Spleen (tissue), 7 donors: ENCODE data around the gene CACNA1A.

ENCODE experiments used
- POLR2A ChIP-seq, 3 donors: fragments of 450-650 bp; IDR thresholded peaks; one replicate each; pipeline ENCODE4 v1.5.1; 2017; ENCODE audit warnings: antibody characterized with exemption in 3 of 3, mild to moderate bottlenecking in 1 of 3
- TF ChIP-seq, protein P1 (sequence below), 11 experiments: fragments of 200-600 bp in 7 of 11; fragments of 450-650 bp in 4 of 11; sonication (generic) in 4 of 11; IDR thresholded peaks in 8 of 11; conservative IDR thresholded peaks in 3 of 11; 1 replicate in 7 of 11; 2 replicates in 4 of 11; pipeline versions ENCODE4 v1.4.0 to v1.8.0; 2016 to 2021; ENCODE audit warnings: antibody characterized with exemption in 11 of 11, inconsistent platforms in 4 of 11, mild to moderate bottlenecking in 1 of 11
- donor health status: DM: no; HTN: no; CAD: no; lungs with moderate emphysema.
- donor health status: DM: no; HTN: no; CAD: no.
- donor health status: DM: no; HTN: no; CAD: no.

DNA sequence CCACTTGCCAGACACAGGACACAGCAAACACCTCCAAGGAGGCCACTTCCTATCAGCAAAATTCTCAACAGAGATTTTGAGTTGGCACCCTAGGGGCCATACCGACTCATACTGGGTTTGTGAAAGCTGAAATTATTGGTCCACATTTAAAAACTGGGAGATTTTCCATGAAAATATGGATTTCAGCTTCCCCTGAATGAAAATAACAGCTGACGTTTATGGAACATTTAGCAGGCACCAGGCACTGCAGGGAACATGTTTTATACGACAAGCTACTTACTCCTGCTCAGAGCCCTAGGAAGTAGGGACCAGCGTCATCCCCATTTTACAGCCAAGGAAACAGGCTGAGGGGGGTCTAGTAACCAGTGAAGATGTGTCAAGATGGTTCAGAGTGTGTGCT lies 186.8 kb downstream of the CACNA1A start:
- TF ChIP-seq, protein P1, sequence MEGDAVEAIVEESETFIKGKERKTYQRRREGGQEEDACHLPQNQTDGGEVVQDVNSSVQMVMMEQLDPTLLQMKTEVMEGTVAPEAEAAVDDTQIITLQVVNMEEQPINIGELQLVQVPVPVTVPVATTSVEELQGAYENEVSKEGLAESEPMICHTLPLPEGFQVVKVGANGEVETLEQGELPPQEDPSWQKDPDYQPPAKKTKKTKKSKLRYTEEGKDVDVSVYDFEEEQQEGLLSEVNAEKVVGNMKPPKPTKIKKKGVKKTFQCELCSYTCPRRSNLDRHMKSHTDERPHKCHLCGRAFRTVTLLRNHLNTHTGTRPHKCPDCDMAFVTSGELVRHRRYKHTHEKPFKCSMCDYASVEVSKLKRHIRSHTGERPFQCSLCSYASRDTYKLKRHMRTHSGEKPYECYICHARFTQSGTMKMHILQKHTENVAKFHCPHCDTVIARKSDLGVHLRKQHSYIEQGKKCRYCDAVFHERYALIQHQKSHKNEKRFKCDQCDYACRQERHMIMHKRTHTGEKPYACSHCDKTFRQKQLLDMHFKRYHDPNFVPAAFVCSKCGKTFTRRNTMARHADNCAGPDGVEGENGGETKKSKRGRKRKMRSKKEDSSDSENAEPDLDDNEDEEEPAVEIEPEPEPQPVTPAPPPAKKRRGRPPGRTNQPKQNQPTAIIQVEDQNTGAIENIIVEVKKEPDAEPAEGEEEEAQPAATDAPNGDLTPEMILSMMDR (IDR thresholded peaks at IDR 0.05 in 8 of 11, conservative IDR thresholded peaks at IDR 0.05 in 3 of 11) = no peak
- no peak for TF ChIP-seq POLR2A (IDR thresholded peaks at IDR 0.05)
